ENCODE results near the gene CBX6.

DNA sequence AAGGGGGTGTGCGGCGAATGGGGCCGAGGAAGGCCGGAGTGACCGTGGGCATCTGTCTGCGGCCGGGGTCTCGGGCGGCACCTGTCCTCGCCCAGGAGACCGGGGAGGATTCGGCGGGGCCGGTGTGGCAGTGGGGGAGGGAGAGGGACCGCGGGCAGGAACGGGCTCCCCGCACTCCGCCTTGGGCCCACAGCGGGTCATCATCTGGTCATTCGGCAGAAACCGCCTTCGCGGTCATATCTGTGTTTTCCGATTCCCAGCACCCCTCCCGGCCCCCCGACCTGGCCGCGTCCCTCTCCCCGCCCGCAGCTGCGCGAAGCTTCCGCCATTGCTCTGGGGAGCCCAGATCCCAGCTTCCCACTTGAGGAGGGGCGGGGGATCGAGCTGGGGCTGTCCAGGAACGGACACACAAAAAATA, 824 bp upstream of the CBX6 start:
- TF ChIP-seq, protein P1, sequence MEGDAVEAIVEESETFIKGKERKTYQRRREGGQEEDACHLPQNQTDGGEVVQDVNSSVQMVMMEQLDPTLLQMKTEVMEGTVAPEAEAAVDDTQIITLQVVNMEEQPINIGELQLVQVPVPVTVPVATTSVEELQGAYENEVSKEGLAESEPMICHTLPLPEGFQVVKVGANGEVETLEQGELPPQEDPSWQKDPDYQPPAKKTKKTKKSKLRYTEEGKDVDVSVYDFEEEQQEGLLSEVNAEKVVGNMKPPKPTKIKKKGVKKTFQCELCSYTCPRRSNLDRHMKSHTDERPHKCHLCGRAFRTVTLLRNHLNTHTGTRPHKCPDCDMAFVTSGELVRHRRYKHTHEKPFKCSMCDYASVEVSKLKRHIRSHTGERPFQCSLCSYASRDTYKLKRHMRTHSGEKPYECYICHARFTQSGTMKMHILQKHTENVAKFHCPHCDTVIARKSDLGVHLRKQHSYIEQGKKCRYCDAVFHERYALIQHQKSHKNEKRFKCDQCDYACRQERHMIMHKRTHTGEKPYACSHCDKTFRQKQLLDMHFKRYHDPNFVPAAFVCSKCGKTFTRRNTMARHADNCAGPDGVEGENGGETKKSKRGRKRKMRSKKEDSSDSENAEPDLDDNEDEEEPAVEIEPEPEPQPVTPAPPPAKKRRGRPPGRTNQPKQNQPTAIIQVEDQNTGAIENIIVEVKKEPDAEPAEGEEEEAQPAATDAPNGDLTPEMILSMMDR (IDR thresholded peaks at IDR 0.05; ENCODE audit: borderline replicate concordance, extremely low read depth, low read length, poor library complexity, severe bottlenecking), result no peak
- peak; percentile 95 for TF ChIP-seq EZH2 (IDR thresholded peaks at IDR 0.05; ENCODE audit: borderline replicate concordance, low read depth, low read length, severe bottlenecking)
